ENCODE measurements around the gene TOP2A.

Gene TOP2A

GRCh38 chr17:40361063-40361924 is 56.4 kb downstream of the TOP2A start:
- H3K4me3 ChIP-seq (ENCODE audit: low read depth, low read length) = no peak overlapping the region

- H3K4me3 ChIP-seq (ENCODE audit: low read depth, low read length) = no peak overlapping the region
Measured at GRCh38 chr17:40360091-40360490, 57.6 kb downstream of the TOP2A start.

- no peak overlapping the region for H3K4me3 ChIP-seq (ENCODE audit: low read depth, low read length)
Measured at GRCh38 chr17:40358323-40359038, 59.2 kb downstream of the TOP2A start.

- no peak overlapping the region for H3K4me3 ChIP-seq (ENCODE audit: low read depth, low read length)
Measured at GRCh38 chr17:40356990-40357881, 60.5 kb downstream of the TOP2A start.

GRCh38 chr17:40355804-40356758 is 61.6 kb downstream of the TOP2A start:
- no peak overlapping the region for H3K4me3 ChIP-seq (ENCODE audit: low read depth, low read length)

GRCh38 chr17:40355123-40355803 is 62.4 kb downstream of the TOP2A start:
- no peak overlapping the region for H3K4me3 ChIP-seq (ENCODE audit: low read depth, low read length)

- H3K4me3 ChIP-seq (ENCODE audit: low read depth, low read length) = no peak overlapping the region
Measured at GRCh38 chr17:40354221-40355122, 63.2 kb downstream of the TOP2A start.

- H3K4me3 ChIP-seq (ENCODE audit: low read depth, low read length) = no peak overlapping the region
Measured at GRCh38 chr17:40352779-40353394, 64.8 kb downstream of the TOP2A start.

- no peak overlapping the region for H3K4me3 ChIP-seq (ENCODE audit: low read depth, low read length)
Measured at GRCh38 chr17:40352237-40352778, 65.4 kb downstream of the TOP2A start.

GRCh38 chr17:40351359-40352236 is 66.1 kb downstream of the TOP2A start:
- H3K4me3 ChIP-seq (ENCODE audit: low read depth, low read length) = no peak overlapping the region

GRCh38 chr17:40350689-40351358 is 66.9 kb downstream of the TOP2A start:
- no peak overlapping the region for H3K4me3 ChIP-seq (ENCODE audit: low read depth, low read length)

- no peak overlapping the region for H3K4me3 ChIP-seq (ENCODE audit: low read depth, low read length)
Measured at GRCh38 chr17:40349895-40350688, 67.6 kb downstream of the TOP2A start.

- H3K4me3 ChIP-seq (ENCODE audit: low read depth, low read length) = no peak overlapping the region
Measured at GRCh38 chr17:40349477-40349894, 68.2 kb downstream of the TOP2A start.

GRCh38 chr17:40348562-40349476 is 68.9 kb downstream of the TOP2A start:
- H3K4me3 ChIP-seq (ENCODE audit: low read depth, low read length) = no peak overlapping the region
